ENCODE measurements around the gene GPR176. TPM values are rescaled to one million over a fixed set of nuclear protein-coding genes. Genes with fewer than 3 reads are reported as not detected.
A peak's percentile ranks its signal among the peaks of the same experiment; 100 is the strongest.

The GPR176 gene
- polyA plus RNA-seq, 1 donor from 2014 or later: 8.3 TPM

GRCh38 chr15:39781967-39782302 lies 138.1 kb downstream of the GPR176 start:
- H3K9me2 ChIP-seq (ENCODE audit: insufficient read depth, low read length): no peaks in the 10 kb centered on the region
- TF ChIP-seq EP300 (conservative IDR thresholded peaks at IDR 0.05; ENCODE audit: poor library complexity, severe bottlenecking) (no peak), SMC3 (conservative IDR thresholded peaks at IDR 0.05; ENCODE audit: poor library complexity) (no peak), RAD21 (conservative IDR thresholded peaks at IDR 0.05) (no peak), TAF1 (IDR thresholded peaks at IDR 0.05; ENCODE audit: low read depth) (no peak), POLR2AphosphoS5 (IDR thresholded peaks at IDR 0.05) (no peak), MXI1 (conservative IDR thresholded peaks at IDR 0.05; ENCODE audit: poor library complexity, severe bottlenecking) (no peak), CTCF (IDR thresholded peaks at IDR 0.05; ENCODE audit: poor library complexity, severe bottlenecking) (no peak)
- peak overlapping the region; percentile 81 for H3K27ac ChIP-seq (ENCODE audit: low read length)
- no peaks in the 10 kb centered on the region for H3K36me3 ChIP-seq (ENCODE audit: insufficient read depth, low read length)
- H3F3A ChIP-seq (ENCODE audit: insufficient read depth, low read length, poor library complexity, severe bottlenecking): no peaks in the 10 kb centered on the region
- H3K9ac ChIP-seq (ENCODE audit: low read length): peak overlapping the region; percentile 80
- peak overlapping the region; percentile 15 for H2AFZ ChIP-seq (ENCODE audit: low read depth, low read length)
- H3K9me3 ChIP-seq (ENCODE audit: low read length): no peaks in the 10 kb centered on the region
- peak overlapping the region; percentile 70 for H3K4me2 ChIP-seq (ENCODE audit: low read length)
- peak overlapping the region; percentile 77 for H3K4me3 ChIP-seq (ENCODE audit: low read length)
- no peaks in the 10 kb centered on the region for H4K20me1 ChIP-seq (ENCODE audit: insufficient read depth)
- H3K27me3 ChIP-seq (ENCODE audit: insufficient read depth, low read depth, low read length): no peaks in the 10 kb centered on the region
- peaks cover 15% of the 10 kb centered on the region for H3K79me2 ChIP-seq (replicated peaks; ENCODE audit: insufficient read depth, low read length)

- Histone ChIP-seq H3K9me2 (ENCODE audit: insufficient read depth, low read length) (no peaks in the 10 kb centered on the region), H4K20me1 (ENCODE audit: insufficient read depth) (no peaks in the 10 kb centered on the region), H3K79me2 (replicated peaks; ENCODE audit: insufficient read depth, low read length) (peaks cover 15% of the 10 kb centered on the region), H3K4me3 (ENCODE audit: low read length) (peak overlapping the region; percentile 77), H3K9ac (ENCODE audit: low read length) (no peak overlapping the region), H3K9me3 (ENCODE audit: low read length) (no peaks in the 10 kb centered on the region), H2AFZ (ENCODE audit: low read depth, low read length) (no peak overlapping the region), H3F3A (ENCODE audit: insufficient read depth, low read length, poor library complexity, severe bottlenecking) (no peaks in the 10 kb centered on the region), H3K36me3 (ENCODE audit: insufficient read depth, low read length) (no peaks in the 10 kb centered on the region), H3K27ac (ENCODE audit: low read length) (no peak overlapping the region), H3K4me2 (ENCODE audit: low read length) (no peak overlapping the region), H3K27me3 (ENCODE audit: insufficient read depth, low read depth, low read length) (no peaks in the 10 kb centered on the region)
- no peak for TF ChIP-seq CTCF (IDR thresholded peaks at IDR 0.05; ENCODE audit: poor library complexity, severe bottlenecking)
- no peak for TF ChIP-seq RAD21 (conservative IDR thresholded peaks at IDR 0.05)
- no peak for TF ChIP-seq SMC3 (conservative IDR thresholded peaks at IDR 0.05; ENCODE audit: poor library complexity)
- TF ChIP-seq EP300 (conservative IDR thresholded peaks at IDR 0.05; ENCODE audit: poor library complexity, severe bottlenecking): no peak
- no peak for TF ChIP-seq REST (IDR thresholded peaks at IDR 0.05; ENCODE audit: borderline replicate concordance)
- TF ChIP-seq MXI1 (conservative IDR thresholded peaks at IDR 0.05; ENCODE audit: poor library complexity, severe bottlenecking): no peak
- no peak for TF ChIP-seq EZH2 (IDR thresholded peaks at IDR 0.05; ENCODE audit: borderline replicate concordance, insufficient read depth, low read length, poor library complexity, severe bottlenecking)
Measured at GRCh38 chr15:39781147-39781966, 138.7 kb downstream of the GPR176 start.
